HG03460 (cell line): ENCODE results near the gene URB2.
"Not testable (repeated sequence)": the region's sequence is repeated elsewhere in the genome, so short reads cannot be mapped to it uniquely, and the experiment has no call there.

Source experiments
- ATAC-seq: cut with Tn5 transposase; IDR thresholded peaks from one replicate; pipeline ENCODE4 v1.9.1; 2021; ENCODE audit not compliant: unreplicated experiment

Gene URB2

GRCh38 chr1:229689904-229690303 is 63.9 kb downstream of the URB2 start:
- no peak for ATAC-seq

- no peak for ATAC-seq
These were observed 64.6 kb downstream of the URB2 start for GRCh38 chr1:229690662-229691061.

GRCh38 chr1:229691362-229691761 is 65.3 kb downstream of the URB2 start:
- ATAC-seq, result no peak

GRCh38 chr1:229693129-229693900 is 67.3 kb downstream of the URB2 start:
- ATAC-seq, result peak; percentile 69

GRCh38 chr1:229694053-229694693 is 68.1 kb downstream of the URB2 start:
- no peak for ATAC-seq

GRCh38 chr1:229696385-229696784 is 70.3 kb downstream of the URB2 start:
- ATAC-seq, result no peak

GRCh38 chr1:229699613-229700267 is 73.7 kb downstream of the URB2 start:
- no peak for ATAC-seq

GRCh38 chr1:229704157-229704556 is 78.1 kb downstream of the URB2 start:
- ATAC-seq, result no peak

GRCh38 chr1:229705152-229705551 is 79.1 kb downstream of the URB2 start:
- not testable (repeated sequence) for ATAC-seq

- not testable (repeated sequence) for ATAC-seq
These were observed 81.1 kb downstream of the URB2 start for GRCh38 chr1:229707127-229707526.

- ATAC-seq, result no peak
These were observed 83.5 kb downstream of the URB2 start for GRCh38 chr1:229709500-229710013.
